ENCODE data around the gene RDX. TPM values are rescaled to one million over a fixed set of nuclear protein-coding genes. Genes with fewer than 3 reads are reported as not detected.

The RDX gene
- polyA plus RNA-seq, 2 of the 4 experiments (the other 2 are of a cell fraction) = 158 to 183 TPM

GRCh38 chr11:110287537-110287936 is 8.9 kb downstream of the RDX start:
- TF ChIP-seq CBX8 (IDR thresholded peaks at IDR 0.05) = no peak
- no peak for TF ChIP-seq PBX3 (IDR thresholded peaks at IDR 0.05)
- TF ChIP-seq POLR2AphosphoS2 (conservative IDR thresholded peaks at IDR 0.05; ENCODE audit: low read length) = no peak
- TF ChIP-seq ZNF302 (CRISPR knock-in tag; IDR thresholded peaks at IDR 0.05) = no peak
- no peak for TF ChIP-seq FOSB (CRISPR knock-in tag; IDR thresholded peaks at IDR 0.05)
- no peak for TF ChIP-seq GATA3 (IDR thresholded peaks at IDR 0.05; ENCODE audit: borderline replicate concordance)
- no peak for TF ChIP-seq REST (IDR thresholded peaks at IDR 0.05)
- no peak for TF ChIP-seq HOXB5 (CRISPR knock-in tag; IDR thresholded peaks at IDR 0.05)
- TF ChIP-seq FOXS1 (CRISPR knock-in tag; IDR thresholded peaks at IDR 0.05) = no peak
- TF ChIP-seq HMGXB4 (CRISPR knock-in tag; IDR thresholded peaks at IDR 0.05; ENCODE audit: borderline replicate concordance) = no peak
- no peak for TF ChIP-seq ZSCAN20 (CRISPR knock-in tag; IDR thresholded peaks at IDR 0.05)
- no peak for TF ChIP-seq JUN (IDR thresholded peaks at IDR 0.05)
- Histone ChIP-seq H3K27ac (0 out of 6 replicates have a peak overlapping the region, but pooled peaks of 1 of the 2 experiments have one; percentile 35), H3K4me3 (no peak overlapping the region), H3K9me3 (no peaks in the 10 kb centered on the region), H3K4me1 (peaks cover 82% of the 10 kb centered on the region), H3K4me2 (peak overlapping the region; percentile 93)
- DNase-seq (ENCODE audit: low read depth in 1 of 2, low spot score in 1 of 2) = no peak
- CTCF ChIA-PET = interaction anchor here (1.2 kb wide), 1 partner anchor 19 kb away, joined by 3 read pairs; no protein-coding TSS in a partner anchor
- no peak for ATAC-seq
- no peak for FAIRE-seq
- 88% methylated on average over 1 of the region's 1 CpG for WGBS (ENCODE audit: missing lambda C conversion rate)
- POLR2A ChIA-PET = no interaction called here

- Histone ChIP-seq H3K9me3 (no peaks in the 10 kb centered on the region), H3K4me2 (peak overlapping the region; percentile 28; the same call in 2 of the 3 replicates), H3K4me1 (peaks cover 82% of the 10 kb centered on the region), H3K4me3 (no peak overlapping the region), H3K27ac (peak overlapping the region in 1 of 2 experiments; percentile 21; a peak in 1 of 6 replicates)
- TF ChIP-seq BCL3 (IDR thresholded peaks at IDR 0.05) = no peak
- TF ChIP-seq HOXB5 (CRISPR knock-in tag; IDR thresholded peaks at IDR 0.05) = no peak
- no peak for TF ChIP-seq MAZ (IDR thresholded peaks at IDR 0.05; ENCODE audit: borderline replicate concordance, low read depth, low read length)
- TF ChIP-seq CHD4 (IDR thresholded peaks at IDR 0.05; ENCODE audit: borderline replicate concordance) = no peak
- no peak for TF ChIP-seq CTCF (IDR thresholded peaks at IDR 0.05)
- TF ChIP-seq RFX5 (IDR thresholded peaks at IDR 0.05) = no peak
- no peak for TF ChIP-seq CBX2 (IDR thresholded peaks at IDR 0.05; ENCODE audit: borderline replicate concordance, low read depth)
- TF ChIP-seq FOXS1 (CRISPR knock-in tag; IDR thresholded peaks at IDR 0.05) = no peak
- TF ChIP-seq MAX (IDR thresholded peaks at IDR 0.05) = no peak
- TF ChIP-seq POLR2AphosphoS2 (conservative IDR thresholded peaks at IDR 0.05; ENCODE audit: low read length) = no peak
- no peak for TF ChIP-seq HOXB13 (CRISPR knock-in tag; IDR thresholded peaks at IDR 0.05; ENCODE audit: low read depth)
- no peak for TF ChIP-seq GATA3 (IDR thresholded peaks at IDR 0.05; ENCODE audit: borderline replicate concordance)
- WGBS (ENCODE audit: missing lambda C conversion rate) = 74% methylated on average over 4 of the region's 4 CpGs
- FAIRE-seq (no peak), DNase-seq (ENCODE audit: low read depth in 1 of 2, low spot score in 1 of 2) (no peak), ATAC-seq (no peak)
- ChIA-PET POLR2A (no interaction called here), CTCF (interaction anchor here (1.0 to 1.2 kb wide), 2 partner anchors 18 to 42 kb away, joined by 3 read pairs; no protein-coding TSS in a partner anchor)
These were observed 9.9 kb downstream of the RDX start for GRCh38 chr11:110286298-110287040.

All from A549 (cell line).